ENCODE results near the gene MED13. TPM values are rescaled to one million over a fixed set of nuclear protein-coding genes. Genes with fewer than 3 reads are reported as not detected.
"Not testable (repeated sequence)": the region's sequence is repeated elsewhere in the genome, so short reads cannot be mapped to it uniquely, and the experiment has no call there.

The MED13 gene
- total and polyA plus RNA-seq, 4 donors: 6.6 to 64.0 (median 26.0) TPM

- H3K36me3 ChIP-seq (ENCODE audit: control insufficient read depth in 4 of 4, insufficient read depth in 3 of 4, low read depth in 1 of 4, low read length in 3 of 4): peaks cover 0 to 5% (median 4%) of the 10 kb centered on the region in 4 donors
- 22% methylated on average over 4 of the region's 4 CpGs for WGBS
- peak overlapping the region; percentile 72 to 88 for H3K27ac ChIP-seq (ENCODE audit: low read depth in 1 of 2, low read length in 2 of 2)
- no peak for TF ChIP-seq RAD21 (IDR thresholded peaks at IDR 0.05)
- no peak for TF ChIP-seq SP1 (IDR thresholded peaks at IDR 0.05)
- no peak for TF ChIP-seq MAX (IDR thresholded peaks at IDR 0.05)
- TF ChIP-seq ATF3 (IDR thresholded peaks at IDR 0.05): no peak
- no peak for TF ChIP-seq NR2F2 (IDR thresholded peaks at IDR 0.05)
- TF ChIP-seq HNF4A (conservative IDR thresholded peaks at IDR 0.05): no peak
- no peak for TF ChIP-seq GABPA (IDR thresholded peaks at IDR 0.05 in 1 of 2, conservative IDR thresholded peaks at IDR 0.05 in 1 of 2)
- no peak for TF ChIP-seq REST (IDR thresholded peaks at IDR 0.05)
- no peak for TF ChIP-seq HNF4G (IDR thresholded peaks at IDR 0.05)
- no peak for TF ChIP-seq JUND (IDR thresholded peaks at IDR 0.05)
- TF ChIP-seq TAF1 (conservative IDR thresholded peaks at IDR 0.05): no peak
- TF ChIP-seq FOXA2 (IDR thresholded peaks at IDR 0.05): no peak
- no peak for TF ChIP-seq ZBTB33 (IDR thresholded peaks at IDR 0.05)
- H3K4me3 ChIP-seq (ENCODE audit: low read depth in 1 of 3, low read length in 3 of 3): peak overlapping the region; percentile 63 to 98 (median 88)
- H3K27me3 ChIP-seq (ENCODE audit: control insufficient read depth in 4 of 4, insufficient read depth in 4 of 4, low read length in 3 of 4): no peaks in the 10 kb centered on the region
- H3K4me1 ChIP-seq (ENCODE audit: control insufficient read depth in 4 of 4, insufficient read depth in 4 of 4, low read length in 3 of 4): peaks cover 0 to 15% (median 8%) of the 10 kb centered on the region in 4 donors
- DNase-seq (ENCODE audit: low spot score): no peak
- peak overlapping the region; percentile 82 to 88 for H3K9ac ChIP-seq (ENCODE audit: low read depth in 1 of 2, low read length in 2 of 2)
- H3K9me3 ChIP-seq (ENCODE audit: control insufficient read depth in 4 of 4, low read length in 3 of 4): no peaks in the 10 kb centered on the region
These were observed 138.3 kb downstream of the MED13 start for GRCh38 chr17:61926826-61927207.

GRCh38 chr17:61915162-61915561 is 149.9 kb downstream of the MED13 start:
- not testable (repeated sequence) for H3K4me1 ChIP-seq (ENCODE audit: control insufficient read depth in 4 of 4, insufficient read depth in 4 of 4, low read length in 3 of 4); H3K4me3 ChIP-seq (ENCODE audit: low read depth in 1 of 3, low read length in 3 of 3); DNase-seq (ENCODE audit: low spot score); H3K27me3 ChIP-seq (ENCODE audit: control insufficient read depth in 4 of 4, insufficient read depth in 4 of 4, low read length in 3 of 4); H3K9me3 ChIP-seq (ENCODE audit: control insufficient read depth in 4 of 4, low read length in 3 of 4); H3K9ac ChIP-seq (ENCODE audit: low read depth in 1 of 2, low read length in 2 of 2); H3K27ac ChIP-seq (ENCODE audit: low read depth in 1 of 2, low read length in 2 of 2)
- 98% methylated on average over 15 of the region's 15 CpGs for WGBS
- peaks cover 3 to 20% (median 18%) of the 10 kb centered on the region in 4 donors for H3K36me3 ChIP-seq (ENCODE audit: control insufficient read depth in 4 of 4, insufficient read depth in 3 of 4, low read depth in 1 of 4, low read length in 3 of 4)

Data from liver (tissue), 9 donors.